Lower leg skin (tissue), 3 donors: Measurements from ENCODE around the gene CRYGB.

Experiments
- POLR2A ChIP-seq, 2 donors: fragments of 450-650 bp; IDR thresholded peaks; one replicate each; pipeline ENCODE4 v1.6.1; 2016 to 2017; ENCODE audit warnings: antibody characterized with exemption in 2 of 2, mild to moderate bottlenecking in 1 of 2, moderate library complexity in 1 of 2
- TF ChIP-seq, protein P1 (sequence below), 3 donors: fragments of 450-650 bp; IDR thresholded peaks; one replicate each; pipeline ENCODE4 v1.5.1; 2016; ENCODE audit warnings: antibody characterized with exemption in 3 of 3, mild to moderate bottlenecking in 3 of 3, moderate library complexity in 2 of 3

DNA sequence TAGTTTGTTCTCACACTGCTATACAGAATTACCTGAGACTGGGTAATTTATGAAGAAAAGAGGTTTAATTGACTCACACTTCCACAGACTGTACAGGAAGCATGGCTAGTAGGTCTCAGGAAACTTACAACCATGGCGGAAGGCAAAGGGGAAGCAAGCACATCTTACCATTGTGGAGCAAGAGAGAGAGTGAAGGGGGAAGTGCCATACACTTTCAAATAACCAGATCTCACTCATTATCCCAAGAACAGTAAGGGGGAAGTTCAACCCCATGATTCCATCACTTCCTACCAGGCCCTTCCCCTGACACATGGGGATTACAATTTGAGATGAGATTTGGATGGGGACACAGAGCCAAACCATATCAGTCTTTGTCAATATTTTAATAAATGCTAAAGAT lies 5.0 kb upstream of the CRYGB start:
- TF ChIP-seq, protein P1, sequence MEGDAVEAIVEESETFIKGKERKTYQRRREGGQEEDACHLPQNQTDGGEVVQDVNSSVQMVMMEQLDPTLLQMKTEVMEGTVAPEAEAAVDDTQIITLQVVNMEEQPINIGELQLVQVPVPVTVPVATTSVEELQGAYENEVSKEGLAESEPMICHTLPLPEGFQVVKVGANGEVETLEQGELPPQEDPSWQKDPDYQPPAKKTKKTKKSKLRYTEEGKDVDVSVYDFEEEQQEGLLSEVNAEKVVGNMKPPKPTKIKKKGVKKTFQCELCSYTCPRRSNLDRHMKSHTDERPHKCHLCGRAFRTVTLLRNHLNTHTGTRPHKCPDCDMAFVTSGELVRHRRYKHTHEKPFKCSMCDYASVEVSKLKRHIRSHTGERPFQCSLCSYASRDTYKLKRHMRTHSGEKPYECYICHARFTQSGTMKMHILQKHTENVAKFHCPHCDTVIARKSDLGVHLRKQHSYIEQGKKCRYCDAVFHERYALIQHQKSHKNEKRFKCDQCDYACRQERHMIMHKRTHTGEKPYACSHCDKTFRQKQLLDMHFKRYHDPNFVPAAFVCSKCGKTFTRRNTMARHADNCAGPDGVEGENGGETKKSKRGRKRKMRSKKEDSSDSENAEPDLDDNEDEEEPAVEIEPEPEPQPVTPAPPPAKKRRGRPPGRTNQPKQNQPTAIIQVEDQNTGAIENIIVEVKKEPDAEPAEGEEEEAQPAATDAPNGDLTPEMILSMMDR (IDR thresholded peaks at IDR 0.05) = no peak
- TF ChIP-seq POLR2A (IDR thresholded peaks at IDR 0.05) = no peak
